Uterus (tissue), 2 donors: ENCODE results near the gene RIMS1.

ENCODE experiments used
- POLR2A ChIP-seq, 2 donors: fragments of 450-650 bp; IDR thresholded peaks; one replicate each; pipeline ENCODE4 v1.6.1; 2016; ENCODE audit warnings: antibody characterized with exemption in 2 of 2, mild to moderate bottlenecking in 1 of 2, moderate library complexity in 1 of 2
- TF ChIP-seq, protein P1 (sequence below), 4 experiments: fragments of 200-600 bp in 2 of 4; fragments of 450-650 bp in 2 of 4; sonication (generic) in 2 of 4; IDR thresholded peaks; one replicate each; pipeline ENCODE4 v1.5.1; 2016 to 2019; ENCODE audit warnings: antibody characterized with exemption in 4 of 4, mild to moderate bottlenecking in 2 of 4, moderate library complexity in 1 of 4

GRCh38 chr6:72271531-72271930, 385.2 kb downstream of the RIMS1 start:
- TF ChIP-seq, protein P1, sequence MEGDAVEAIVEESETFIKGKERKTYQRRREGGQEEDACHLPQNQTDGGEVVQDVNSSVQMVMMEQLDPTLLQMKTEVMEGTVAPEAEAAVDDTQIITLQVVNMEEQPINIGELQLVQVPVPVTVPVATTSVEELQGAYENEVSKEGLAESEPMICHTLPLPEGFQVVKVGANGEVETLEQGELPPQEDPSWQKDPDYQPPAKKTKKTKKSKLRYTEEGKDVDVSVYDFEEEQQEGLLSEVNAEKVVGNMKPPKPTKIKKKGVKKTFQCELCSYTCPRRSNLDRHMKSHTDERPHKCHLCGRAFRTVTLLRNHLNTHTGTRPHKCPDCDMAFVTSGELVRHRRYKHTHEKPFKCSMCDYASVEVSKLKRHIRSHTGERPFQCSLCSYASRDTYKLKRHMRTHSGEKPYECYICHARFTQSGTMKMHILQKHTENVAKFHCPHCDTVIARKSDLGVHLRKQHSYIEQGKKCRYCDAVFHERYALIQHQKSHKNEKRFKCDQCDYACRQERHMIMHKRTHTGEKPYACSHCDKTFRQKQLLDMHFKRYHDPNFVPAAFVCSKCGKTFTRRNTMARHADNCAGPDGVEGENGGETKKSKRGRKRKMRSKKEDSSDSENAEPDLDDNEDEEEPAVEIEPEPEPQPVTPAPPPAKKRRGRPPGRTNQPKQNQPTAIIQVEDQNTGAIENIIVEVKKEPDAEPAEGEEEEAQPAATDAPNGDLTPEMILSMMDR (IDR thresholded peaks at IDR 0.05): no peak
- TF ChIP-seq POLR2A (IDR thresholded peaks at IDR 0.05): no peak
